Stomach (tissue), 4 donors: Measurements from ENCODE around the gene U2SURP.

Experiments
- POLR2AphosphoS5 ChIP-seq, 3 donors: sonication (generic); formaldehyde crosslinking; IDR thresholded peaks; one replicate each; pipeline ENCODE4 v1.6.1; 2016; ENCODE audit warnings: antibody characterized with exemption in 3 of 3
- TF ChIP-seq, protein P1 (sequence below), 7 experiments: fragments of 450-650 bp in 4 of 7; fragments of 200-600 bp in 3 of 7; sonication (generic) in 3 of 7; IDR thresholded peaks; one replicate each; pipeline ENCODE4 v1.5.1; 2016 to 2019; ENCODE audit warnings: antibody characterized with exemption in 7 of 7, control low read depth in 2 of 7, mild to moderate bottlenecking in 1 of 7

DNA sequence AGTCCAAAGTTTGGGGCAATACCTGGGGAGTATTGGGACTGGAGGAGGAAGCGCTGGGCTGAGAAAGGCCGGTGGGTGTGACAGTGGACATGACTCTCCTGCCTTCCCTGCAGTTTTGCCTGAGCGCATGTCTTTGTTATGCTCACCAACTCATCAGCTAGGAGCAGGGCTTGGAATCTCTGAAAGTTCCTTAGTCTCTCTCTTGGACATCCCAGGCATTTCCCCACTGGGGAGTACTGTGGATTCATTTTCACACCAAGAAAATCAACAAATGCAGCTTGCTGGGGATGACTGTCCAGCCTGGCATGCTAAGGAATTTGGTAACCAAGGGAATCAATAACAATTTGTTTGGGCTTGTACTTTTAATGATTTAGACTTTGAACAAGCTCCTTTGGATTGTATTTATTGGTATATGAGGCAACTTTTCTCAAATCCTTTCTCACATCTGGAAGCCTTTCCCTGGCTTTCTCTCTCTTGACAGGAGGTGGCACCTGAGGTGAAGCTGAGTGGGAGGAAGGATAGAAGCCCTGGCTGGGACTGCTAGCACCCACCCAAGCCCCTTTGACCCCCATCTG, 69.7 kb downstream of the U2SURP start:
- TF ChIP-seq, protein P1, sequence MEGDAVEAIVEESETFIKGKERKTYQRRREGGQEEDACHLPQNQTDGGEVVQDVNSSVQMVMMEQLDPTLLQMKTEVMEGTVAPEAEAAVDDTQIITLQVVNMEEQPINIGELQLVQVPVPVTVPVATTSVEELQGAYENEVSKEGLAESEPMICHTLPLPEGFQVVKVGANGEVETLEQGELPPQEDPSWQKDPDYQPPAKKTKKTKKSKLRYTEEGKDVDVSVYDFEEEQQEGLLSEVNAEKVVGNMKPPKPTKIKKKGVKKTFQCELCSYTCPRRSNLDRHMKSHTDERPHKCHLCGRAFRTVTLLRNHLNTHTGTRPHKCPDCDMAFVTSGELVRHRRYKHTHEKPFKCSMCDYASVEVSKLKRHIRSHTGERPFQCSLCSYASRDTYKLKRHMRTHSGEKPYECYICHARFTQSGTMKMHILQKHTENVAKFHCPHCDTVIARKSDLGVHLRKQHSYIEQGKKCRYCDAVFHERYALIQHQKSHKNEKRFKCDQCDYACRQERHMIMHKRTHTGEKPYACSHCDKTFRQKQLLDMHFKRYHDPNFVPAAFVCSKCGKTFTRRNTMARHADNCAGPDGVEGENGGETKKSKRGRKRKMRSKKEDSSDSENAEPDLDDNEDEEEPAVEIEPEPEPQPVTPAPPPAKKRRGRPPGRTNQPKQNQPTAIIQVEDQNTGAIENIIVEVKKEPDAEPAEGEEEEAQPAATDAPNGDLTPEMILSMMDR (IDR thresholded peaks at IDR 0.05), result no peak
- TF ChIP-seq POLR2AphosphoS5 (IDR thresholded peaks at IDR 0.05), result no peak
